Gastrocnemius medialis (tissue), 4 donors: ENCODE measurements around the gene NTSR2.

Experiments
- POLR2A ChIP-seq, 2 donors: fragments of 450-650 bp; IDR thresholded peaks; one replicate each; pipeline ENCODE4 v1.6.1; 2017; ENCODE audit warnings: antibody characterized with exemption in 2 of 2, mild to moderate bottlenecking in 2 of 2, moderate library complexity in 2 of 2
- TF ChIP-seq, protein P1 (sequence below), 5 experiments: fragments of 450-650 bp in 3 of 5; fragments of 200-600 bp in 2 of 5; sonication (generic) in 2 of 5; IDR thresholded peaks in 4 of 5; conservative IDR thresholded peaks in 1 of 5; 1 replicate in 4 of 5; 2 replicates in 1 of 5; pipeline ENCODE4 v1.5.1; 2016 to 2019; ENCODE audit warnings: antibody characterized with exemption in 5 of 5, mild to moderate bottlenecking in 3 of 5, moderate library complexity in 3 of 5

DNA sequence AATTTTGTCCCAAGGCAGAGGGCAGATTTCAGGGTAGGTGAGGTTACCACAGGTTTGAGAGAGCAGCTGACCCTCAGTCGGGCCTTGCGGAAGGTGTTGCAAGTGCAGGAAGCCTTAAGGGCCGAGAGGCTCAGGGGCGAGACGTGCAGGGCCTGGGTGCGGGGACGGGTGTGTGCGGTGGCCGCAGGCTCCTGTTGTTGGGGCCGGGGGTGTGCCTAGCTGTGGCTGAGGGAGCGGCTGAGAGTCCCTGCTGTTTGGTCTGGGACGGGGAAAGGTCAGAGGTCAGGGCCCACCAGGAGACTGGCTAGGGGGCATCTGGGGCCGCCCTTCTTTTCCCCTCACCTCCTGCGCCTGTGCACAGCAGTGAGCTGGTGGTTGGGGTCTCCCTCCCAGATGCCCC lies 52.5 kb downstream of the NTSR2 start:
- TF ChIP-seq, protein P1, sequence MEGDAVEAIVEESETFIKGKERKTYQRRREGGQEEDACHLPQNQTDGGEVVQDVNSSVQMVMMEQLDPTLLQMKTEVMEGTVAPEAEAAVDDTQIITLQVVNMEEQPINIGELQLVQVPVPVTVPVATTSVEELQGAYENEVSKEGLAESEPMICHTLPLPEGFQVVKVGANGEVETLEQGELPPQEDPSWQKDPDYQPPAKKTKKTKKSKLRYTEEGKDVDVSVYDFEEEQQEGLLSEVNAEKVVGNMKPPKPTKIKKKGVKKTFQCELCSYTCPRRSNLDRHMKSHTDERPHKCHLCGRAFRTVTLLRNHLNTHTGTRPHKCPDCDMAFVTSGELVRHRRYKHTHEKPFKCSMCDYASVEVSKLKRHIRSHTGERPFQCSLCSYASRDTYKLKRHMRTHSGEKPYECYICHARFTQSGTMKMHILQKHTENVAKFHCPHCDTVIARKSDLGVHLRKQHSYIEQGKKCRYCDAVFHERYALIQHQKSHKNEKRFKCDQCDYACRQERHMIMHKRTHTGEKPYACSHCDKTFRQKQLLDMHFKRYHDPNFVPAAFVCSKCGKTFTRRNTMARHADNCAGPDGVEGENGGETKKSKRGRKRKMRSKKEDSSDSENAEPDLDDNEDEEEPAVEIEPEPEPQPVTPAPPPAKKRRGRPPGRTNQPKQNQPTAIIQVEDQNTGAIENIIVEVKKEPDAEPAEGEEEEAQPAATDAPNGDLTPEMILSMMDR (IDR thresholded peaks at IDR 0.05 in 4 of 5, conservative IDR thresholded peaks at IDR 0.05 in 1 of 5) = no peak
- no peak for TF ChIP-seq POLR2A (IDR thresholded peaks at IDR 0.05)
